Stimulated activated CD4-positive, alpha-beta T cell treated with anti-CD3 and anti-CD28 coated beads, Interleukin-4, amount 100 ng/mL, for 4 hours (primary cell): ENCODE data around the gene TRNT1.

Experiments
- DNase-seq, 2 experiments: peaks; one replicate each; pipeline ENCODE4 v3.0.0-alpha.2; 2020

TRNT1 gene

DNA sequence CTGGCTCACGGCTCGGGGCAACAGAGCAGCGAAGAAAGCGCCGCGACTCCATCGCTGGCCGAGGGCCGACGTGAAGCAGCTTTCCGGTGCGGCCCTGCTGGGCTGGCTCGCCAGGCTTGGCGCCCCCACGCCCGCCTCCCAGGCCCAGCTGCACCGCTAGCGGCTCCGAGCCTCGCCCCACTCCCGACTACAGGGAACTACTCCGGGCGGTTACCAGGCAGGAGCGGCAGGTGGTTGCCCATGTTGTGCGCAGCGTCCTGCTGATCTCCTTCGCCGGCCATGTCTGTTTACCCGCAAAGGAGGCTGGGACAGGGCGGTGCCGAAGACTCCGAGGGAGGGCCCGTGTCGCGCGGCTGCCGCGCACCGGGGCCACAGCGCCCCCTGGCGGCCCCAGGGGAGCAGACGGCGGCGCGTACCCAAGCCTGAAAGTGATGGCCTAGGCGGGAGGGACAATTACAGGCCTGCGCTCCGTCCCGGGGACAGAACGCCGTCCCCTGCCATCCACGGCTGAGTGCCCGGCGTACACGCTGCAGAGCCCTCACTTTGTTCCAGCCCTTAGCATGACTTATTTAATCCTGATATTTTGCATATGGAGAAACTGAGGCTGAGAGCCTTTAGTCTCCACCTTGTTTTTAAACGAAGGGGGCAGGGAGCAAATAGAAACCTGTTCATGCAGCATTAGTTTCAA, 52.8 kb downstream of the TRNT1 start, which contains the start of gene CRBN:
Gene CRBN (minus strand): TSS at position 285 of the 688 bp plus-strand sequence. CDS start 4 bp downstream, at position 281.
- DNase-seq = peak; percentile 84

DNA sequence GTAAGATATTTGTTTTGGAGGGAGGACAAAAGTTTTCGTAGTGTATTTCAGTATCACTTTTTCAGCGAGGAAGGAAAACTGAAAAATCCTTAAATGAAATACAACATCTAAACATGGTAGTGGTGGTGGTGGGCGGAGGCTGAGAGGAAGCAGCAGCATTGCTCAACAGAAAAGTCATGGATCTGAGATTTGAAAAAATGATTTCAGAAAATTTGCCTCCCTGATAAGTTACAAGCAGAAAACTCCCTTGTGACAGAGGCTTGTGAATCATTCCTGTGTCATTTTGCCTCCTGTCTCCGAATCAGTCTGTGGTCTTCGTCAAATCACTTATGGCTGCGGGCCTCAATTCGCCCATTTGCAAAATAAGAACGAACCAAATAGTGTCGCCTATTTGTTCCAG, 53.7 kb downstream of the TRNT1 start:
- DNase-seq = no peak

DNA sequence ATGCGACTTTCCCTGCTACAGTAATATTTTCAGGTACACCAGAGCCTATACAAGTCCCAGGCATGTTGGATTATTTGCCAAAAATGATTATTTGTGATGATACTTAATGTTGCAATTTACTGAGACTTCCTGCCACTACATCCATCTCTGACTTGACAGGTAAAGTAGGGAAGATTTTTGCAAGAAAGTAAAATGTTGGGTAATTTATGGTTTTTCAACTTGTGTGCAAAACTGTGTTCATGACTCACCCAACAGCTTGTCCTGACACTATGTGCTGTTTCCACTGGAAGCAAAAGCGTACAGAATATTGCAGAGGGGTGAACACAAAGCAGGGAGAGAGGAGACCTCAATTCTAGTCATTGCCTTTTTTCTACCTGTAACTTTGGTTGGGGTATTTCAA, 58.1 kb downstream of the TRNT1 start:
- no peak for DNase-seq

DNA sequence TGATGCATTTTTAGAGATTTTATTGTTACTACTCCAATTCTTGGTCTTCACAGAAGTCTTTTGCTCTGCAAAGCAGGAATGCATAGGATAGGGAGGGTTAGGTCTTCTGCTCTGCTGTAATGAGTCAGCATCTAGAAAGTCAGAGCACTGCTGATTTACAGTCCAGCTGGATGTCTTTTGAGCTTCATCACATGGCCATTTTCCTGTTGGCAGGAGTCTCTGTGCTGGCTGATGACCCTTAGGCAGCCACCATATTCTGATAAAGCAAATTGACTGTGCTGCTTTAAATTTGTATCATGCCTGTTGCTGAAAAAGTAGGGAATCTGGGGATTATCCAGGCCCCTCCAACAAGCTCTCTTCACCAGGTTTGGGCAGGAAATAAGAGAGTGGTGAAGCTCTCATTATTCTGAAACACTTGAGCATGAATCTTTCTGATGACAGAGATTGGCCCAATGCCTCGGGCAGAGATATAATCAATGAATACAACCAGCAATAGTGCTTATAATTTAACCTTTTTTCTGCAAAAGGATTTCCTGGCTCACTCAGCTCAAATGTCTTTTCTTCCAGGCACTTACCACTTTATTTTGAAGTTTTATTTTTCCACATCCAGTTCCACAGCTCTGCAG, 62.5 kb downstream of the TRNT1 start:
- DNase-seq = no peak

DNA sequence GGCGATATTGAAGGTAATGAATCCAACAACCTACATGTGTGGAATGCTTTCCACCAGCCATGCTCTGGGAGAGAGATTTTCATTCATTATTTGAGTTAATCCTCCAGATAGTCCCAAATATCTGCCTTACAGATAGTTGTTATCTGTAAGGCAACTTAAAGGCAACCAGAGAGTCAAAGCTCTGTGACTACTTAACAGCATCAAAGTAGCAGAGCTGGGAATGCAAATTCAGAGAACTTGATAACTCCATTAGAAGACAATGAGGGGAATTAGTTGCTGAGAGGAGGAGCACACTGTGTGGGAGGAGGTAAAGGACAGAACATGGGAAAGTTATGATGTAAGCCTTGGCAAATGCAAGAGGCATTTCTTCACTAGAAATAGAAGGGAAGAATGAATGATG, 63.2 kb downstream of the TRNT1 start:
- no peak for DNase-seq

DNA sequence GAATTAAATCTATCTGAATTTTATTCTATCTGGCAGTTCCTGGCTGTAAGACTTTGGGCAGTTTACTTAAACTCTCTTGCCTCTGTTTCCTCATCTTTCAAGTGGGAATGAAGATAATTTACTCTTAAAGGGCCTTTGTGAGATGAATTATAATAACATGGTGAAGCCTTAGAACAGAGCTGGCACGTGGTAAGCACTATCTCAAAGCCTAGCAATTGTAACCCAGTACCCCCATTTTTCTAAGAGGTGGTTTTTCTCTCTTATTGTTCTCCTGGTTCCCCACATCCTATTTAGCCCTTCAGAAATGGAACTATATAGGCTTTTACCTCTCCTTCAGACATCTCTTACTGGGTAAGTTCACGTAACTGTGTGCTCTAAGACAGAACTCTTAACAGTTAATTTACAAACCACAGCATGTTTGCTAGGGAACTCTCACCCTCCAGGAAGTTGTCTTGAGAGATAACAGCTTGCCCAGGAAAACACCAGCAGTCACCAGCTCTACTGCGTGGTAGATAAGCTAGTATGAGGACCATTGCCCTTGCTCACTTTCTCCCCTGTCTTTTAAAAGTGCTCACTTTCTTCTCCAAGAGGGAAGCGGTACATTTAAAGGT, 65.0 kb downstream of the TRNT1 start:
- DNase-seq = no peak

DNA sequence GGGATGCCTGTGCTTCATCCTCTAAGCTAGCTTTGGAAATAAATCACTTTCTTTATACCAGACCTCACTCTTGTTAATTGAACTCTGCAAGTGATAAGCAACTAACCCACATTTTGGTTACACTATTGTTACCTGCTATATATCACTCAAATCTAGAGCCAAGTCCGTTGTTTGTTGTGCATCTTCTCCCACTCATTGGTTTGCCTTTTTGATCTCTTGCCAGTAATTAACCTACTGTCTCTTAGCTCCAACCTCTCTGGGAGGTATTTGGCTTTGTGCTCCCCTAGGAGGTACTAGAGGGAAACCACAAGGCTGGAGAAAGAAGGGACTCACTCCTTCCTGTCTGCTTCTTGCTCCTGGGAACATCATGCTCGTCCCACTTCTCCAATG, 65.5 kb downstream of the TRNT1 start:
- no peak for DNase-seq

DNA sequence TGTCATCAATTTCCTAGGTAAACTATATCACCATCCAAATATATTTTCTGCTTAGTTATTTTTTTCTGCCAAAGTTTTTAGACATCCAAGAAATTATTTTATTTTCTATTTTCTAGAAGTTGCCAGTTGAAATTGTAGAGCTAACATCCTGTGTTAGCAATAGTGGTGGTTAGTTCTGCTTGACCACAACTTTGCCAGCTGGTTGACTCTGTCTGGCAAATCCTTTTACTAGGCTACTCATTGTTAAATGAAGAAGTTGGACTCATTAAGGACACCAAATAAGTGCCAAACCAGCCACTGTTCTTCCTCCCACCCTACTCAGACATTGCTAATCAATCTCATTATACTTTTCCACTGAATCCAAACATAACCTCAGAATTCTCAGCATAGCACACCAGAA, 68.1 kb downstream of the TRNT1 start:
- DNase-seq = no peak

DNA sequence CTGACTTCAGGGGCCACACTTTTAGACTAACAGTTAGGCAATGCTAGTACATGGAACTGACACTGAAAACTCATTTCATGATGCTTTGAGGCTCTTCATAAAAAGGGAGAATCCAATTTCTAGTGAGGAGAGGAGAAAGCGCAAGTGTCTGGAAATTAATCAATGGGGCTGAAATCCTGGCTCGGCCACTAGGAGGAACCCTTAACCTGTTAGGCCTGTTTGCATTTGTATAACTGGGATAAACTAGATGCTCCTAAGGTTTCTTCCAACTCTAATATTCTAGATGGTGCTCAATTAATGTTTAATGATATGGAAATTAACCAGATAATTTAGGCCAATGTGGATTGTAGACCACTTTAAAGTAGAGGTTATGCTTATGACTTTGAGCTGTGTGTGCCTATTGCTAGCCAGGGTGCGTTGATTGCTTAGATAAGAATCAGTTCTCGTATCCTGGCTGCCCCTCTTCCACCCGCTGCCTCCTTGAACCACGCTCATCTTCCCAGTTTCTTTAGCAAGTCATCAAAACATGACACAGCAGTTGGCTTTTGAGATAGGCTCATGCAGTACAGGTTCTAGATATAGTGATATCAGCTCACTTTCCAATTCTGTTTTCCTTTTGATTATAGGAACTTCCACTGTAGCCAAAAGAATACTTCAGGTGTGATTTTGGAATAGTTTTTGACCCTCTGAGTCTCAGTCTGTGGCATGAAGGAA, 69.6 kb downstream of the TRNT1 start:
- no peak for DNase-seq
